GM12872 (cell line): ENCODE results near the gene LHX5.
A peak's percentile ranks its signal among the peaks of the same experiment; 100 is the strongest.

Experiments
- TF ChIP-seq, protein P1 (sequence below): IDR thresholded peaks from 3 replicates; pipeline ENCODE4 v1.5.1; 2011; ENCODE audit warnings: low read depth, mild to moderate bottlenecking, low read length, moderate library complexity; ENCODE audit not compliant: insufficient read depth

The LHX5 gene

GRCh38 chr12:113440947-113441782 is 30.5 kb downstream of the LHX5 start:
- TF ChIP-seq, protein P1, sequence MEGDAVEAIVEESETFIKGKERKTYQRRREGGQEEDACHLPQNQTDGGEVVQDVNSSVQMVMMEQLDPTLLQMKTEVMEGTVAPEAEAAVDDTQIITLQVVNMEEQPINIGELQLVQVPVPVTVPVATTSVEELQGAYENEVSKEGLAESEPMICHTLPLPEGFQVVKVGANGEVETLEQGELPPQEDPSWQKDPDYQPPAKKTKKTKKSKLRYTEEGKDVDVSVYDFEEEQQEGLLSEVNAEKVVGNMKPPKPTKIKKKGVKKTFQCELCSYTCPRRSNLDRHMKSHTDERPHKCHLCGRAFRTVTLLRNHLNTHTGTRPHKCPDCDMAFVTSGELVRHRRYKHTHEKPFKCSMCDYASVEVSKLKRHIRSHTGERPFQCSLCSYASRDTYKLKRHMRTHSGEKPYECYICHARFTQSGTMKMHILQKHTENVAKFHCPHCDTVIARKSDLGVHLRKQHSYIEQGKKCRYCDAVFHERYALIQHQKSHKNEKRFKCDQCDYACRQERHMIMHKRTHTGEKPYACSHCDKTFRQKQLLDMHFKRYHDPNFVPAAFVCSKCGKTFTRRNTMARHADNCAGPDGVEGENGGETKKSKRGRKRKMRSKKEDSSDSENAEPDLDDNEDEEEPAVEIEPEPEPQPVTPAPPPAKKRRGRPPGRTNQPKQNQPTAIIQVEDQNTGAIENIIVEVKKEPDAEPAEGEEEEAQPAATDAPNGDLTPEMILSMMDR: no peak

DNA sequence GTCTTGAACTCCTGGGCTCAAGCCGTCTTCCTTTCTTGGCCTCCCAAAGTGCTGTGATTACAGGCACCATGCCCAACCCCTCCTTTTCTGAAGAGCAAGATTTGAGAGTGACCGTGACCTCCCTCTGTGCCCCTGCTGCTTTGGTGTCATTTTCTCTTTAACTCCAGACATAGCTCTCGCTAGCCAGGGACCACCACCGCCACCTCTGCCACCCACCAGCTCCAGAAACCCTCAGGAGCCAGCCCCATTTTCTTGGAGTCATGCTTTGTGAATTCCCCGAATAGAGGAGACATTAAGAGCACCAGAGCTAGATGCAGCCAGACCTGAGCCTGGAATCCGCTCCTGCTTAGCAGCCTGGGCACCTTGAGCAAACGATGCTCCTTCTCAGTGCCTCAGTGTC is 31.3 kb downstream of the LHX5 start:
- TF ChIP-seq, protein P1: no peak

DNA sequence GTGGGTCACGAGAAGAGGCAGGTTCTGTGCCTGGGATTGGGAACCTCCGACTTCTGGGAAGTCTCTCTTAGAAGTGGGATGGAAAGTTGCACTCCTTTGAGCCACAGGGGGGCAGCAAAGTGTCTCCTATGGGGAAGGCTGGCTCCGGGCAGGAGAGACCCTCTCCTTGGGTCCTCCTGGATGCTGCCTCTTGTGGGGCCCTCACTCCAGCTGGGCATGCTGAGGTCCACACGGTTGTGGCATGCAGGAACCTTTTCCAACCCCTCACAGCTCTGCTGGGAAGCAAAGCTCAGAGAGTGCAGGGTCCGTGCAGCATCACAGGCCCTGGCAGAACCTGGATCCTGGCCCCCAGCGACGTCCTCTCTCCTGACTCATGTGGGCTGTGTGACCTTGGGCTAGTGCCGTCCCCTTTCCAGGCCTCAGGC is 32.1 kb downstream of the LHX5 start:
- TF ChIP-seq, protein P1: peak; percentile 78

- TF ChIP-seq, protein P1: no peak
These were observed 32.4 kb downstream of the LHX5 start for GRCh38 chr12:113439301-113439597.

GRCh38 chr12:113438523-113439300 is 33.0 kb downstream of the LHX5 start:
- TF ChIP-seq, protein P1: 0 out of 3 replicates have a peak, but pooled peaks have one; percentile 1

GRCh38 chr12:113437729-113438100 is 34.0 kb downstream of the LHX5 start:
- TF ChIP-seq, protein P1: no peak

GRCh38 chr12:113436993-113437728 is 34.5 kb downstream of the LHX5 start:
- TF ChIP-seq, protein P1: no peak
